GM19438 (cell line): Measurements from ENCODE around the gene OPHN1.

Source experiments
- ATAC-seq: cut with Tn5 transposase; IDR thresholded peaks from one replicate; pipeline ENCODE4 v1.9.1; 2021; ENCODE audit warnings: low read depth; ENCODE audit not compliant: unreplicated experiment

The OPHN1 gene

GRCh38 chrX:68254738-68255645, 178.3 kb downstream of the OPHN1 start:
- no peak for ATAC-seq

DNA sequence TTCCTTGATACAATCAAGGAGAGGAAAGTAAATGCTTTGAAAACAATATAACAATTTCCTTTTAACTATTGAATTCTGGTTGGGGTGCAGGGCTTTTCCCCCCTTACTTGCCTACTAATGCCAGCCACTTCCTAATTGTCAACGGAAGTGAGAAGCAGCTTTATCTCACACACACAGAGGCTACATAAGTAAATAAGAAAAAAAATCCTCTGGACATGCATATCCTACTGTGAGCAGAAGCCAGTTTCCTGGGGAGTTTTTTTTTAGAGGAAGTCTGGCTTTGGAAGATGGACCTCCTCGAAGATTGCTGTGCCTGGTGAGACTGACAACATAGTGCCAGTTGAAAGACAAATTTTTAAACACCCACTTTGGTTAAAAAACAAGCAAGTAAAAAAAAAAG, 180.6 kb downstream of the OPHN1 start:
- no peak for ATAC-seq

GRCh38 chrX:68249903-68250302, 183.4 kb downstream of the OPHN1 start:
- no peak for ATAC-seq

- no peak for ATAC-seq
Observed at GRCh38 chrX:68249401-68249831, 183.9 kb downstream of the OPHN1 start.

DNA sequence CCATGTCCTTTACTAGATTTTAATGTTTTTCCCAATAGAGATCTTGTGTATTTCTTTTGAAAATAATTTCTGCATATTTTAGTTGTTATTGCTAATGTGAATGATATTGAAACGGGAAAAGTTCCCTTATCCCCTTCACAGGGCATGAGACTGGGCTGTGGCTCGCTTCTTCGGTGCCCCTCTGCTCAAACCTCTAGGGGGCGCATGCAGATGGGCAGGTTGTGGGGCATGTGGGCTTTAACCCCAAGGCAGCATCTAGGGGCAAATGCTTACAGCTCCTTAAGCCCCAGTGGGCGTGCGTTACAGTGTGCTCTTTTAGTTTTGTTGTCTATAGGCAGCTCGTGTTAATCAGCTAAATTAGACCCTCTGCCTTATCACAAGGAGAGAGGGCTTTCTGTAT, 194.7 kb downstream of the OPHN1 start:
- no peak for ATAC-seq

- no peak for ATAC-seq
Observed at GRCh38 chrX:68234171-68234910, 199.0 kb downstream of the OPHN1 start.

- ATAC-seq = no peak
Observed at GRCh38 chrX:68232206-68232605, 201.1 kb downstream of the OPHN1 start.

- no peak for ATAC-seq
Observed at GRCh38 chrX:68209008-68209407, 224.3 kb downstream of the OPHN1 start.

GRCh38 chrX:68204521-68205038, 228.7 kb downstream of the OPHN1 start:
- no peak for ATAC-seq

DNA sequence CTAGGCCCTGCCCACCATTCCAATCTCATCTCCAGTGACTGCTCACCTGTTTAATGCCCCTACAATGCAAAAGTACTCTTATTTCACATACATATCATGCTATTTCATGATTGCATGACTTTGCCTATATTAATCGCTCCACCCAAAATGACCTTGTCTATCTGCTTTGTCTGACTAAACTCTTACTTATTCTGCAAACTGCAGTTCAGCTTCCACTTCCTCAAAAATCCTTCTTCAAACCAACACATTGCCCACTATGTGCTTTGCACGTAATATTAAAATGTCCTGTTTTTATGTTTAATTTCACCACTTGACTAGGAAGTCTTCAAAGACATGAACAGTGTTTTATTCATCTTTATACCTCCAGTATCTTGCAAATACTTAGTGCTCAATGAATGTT, 229.6 kb downstream of the OPHN1 start:
- ATAC-seq = no peak

- no peak for ATAC-seq
Observed at GRCh38 chrX:68203211-68203610, 230.1 kb downstream of the OPHN1 start.

DNA sequence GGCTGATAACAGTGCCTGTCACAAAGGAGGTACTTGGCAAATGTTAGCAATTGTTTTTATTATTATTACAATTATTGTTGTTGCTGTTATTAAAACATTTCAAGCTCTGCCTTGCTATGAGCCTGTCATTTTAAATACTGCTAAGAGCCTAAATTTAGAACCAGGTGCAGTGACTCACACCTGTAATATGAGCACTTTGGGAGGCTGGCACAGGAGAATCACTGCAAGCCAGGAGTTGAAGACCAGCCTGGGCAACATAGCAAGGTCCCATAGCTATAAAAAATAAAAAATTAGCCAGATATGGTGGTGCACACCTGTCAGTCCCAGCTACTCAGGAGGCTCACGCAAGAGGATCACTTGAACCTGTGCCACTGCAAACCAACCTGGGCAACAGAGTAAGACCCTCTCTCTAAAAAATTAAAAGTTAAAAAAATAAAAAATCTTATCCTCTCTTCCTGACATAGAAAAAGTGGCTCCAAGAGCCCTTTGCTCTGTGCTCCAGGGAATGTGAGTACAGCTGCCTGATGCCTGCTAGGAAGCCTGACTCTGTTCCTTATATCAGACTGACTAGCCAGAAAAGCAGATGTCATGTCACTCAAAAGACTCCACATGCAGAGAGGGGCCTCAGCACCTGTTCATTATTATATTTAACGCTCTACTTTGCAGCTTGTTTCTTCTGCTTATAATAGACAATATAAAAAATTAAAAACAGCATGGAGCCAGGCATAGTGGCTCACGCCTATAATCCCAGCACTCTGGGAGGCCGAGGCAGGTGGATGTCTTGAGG, 234.0 kb downstream of the OPHN1 start:
- ATAC-seq = no peak

- peak; percentile 64 for ATAC-seq
Observed at GRCh38 chrX:68196939-68197791, 236.1 kb downstream of the OPHN1 start.

GRCh38 chrX:68195561-68195960, 237.7 kb downstream of the OPHN1 start:
- ATAC-seq = no peak

DNA sequence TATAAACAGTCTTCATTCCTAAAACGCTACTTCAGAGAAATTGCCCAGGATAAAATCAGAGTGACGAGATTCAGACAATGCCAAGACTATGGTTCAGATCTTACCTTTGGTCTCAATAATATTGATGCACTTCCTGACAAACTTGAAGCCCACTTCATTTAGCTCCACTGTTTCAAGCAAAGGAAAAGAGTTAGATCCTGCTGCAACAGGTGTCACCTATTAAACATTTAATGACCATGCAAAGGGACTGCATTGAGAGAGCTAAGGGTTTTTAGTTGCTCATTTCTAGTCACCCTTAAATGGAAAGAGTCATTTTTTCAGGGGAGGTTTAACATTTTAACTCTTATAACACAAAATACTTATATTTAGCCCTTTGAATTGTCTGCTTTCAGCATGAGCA, 239.5 kb downstream of the OPHN1 start:
- ATAC-seq = no peak

- no peak for ATAC-seq
Observed at GRCh38 chrX:68193234-68193633, 240.1 kb downstream of the OPHN1 start.

GRCh38 chrX:68190799-68191198, 242.5 kb downstream of the OPHN1 start:
- ATAC-seq = no peak

- no peak for ATAC-seq
Observed at GRCh38 chrX:68186552-68187262, 246.6 kb downstream of the OPHN1 start.

DNA sequence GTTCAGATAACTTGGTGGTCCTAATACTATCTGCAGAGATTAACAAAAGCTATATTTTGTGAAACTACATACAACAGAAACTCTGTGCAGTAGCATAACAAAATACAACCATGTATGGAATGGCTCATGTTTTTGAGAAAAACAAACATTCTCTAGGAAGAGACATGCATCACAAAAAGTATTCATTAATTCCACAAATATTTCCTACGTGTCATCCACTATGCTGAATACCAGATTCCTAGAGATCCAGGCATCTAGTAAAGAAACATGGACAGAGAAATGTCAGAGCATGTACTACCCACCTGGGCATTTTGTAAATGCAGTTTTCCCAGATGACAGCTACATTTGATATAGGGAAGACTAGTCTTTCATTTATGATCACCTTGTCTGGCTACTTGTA, 248.1 kb downstream of the OPHN1 start:
- no peak for ATAC-seq
